HG03442 (cell line): ENCODE measurements around the gene TMEM132A.
"Not testable (repeated sequence)": the region's sequence is repeated elsewhere in the genome, so short reads cannot be mapped to it uniquely, and the experiment has no call there.

Experiments
- ATAC-seq: cut with Tn5 transposase; IDR thresholded peaks from one replicate; pipeline ENCODE4 v1.9.1; 2021; ENCODE audit warnings: mild to moderate bottlenecking, moderate library complexity; ENCODE audit not compliant: unreplicated experiment

TMEM132A gene

GRCh38 chr11:60952742-60953170 is 28.5 kb downstream of the TMEM132A start:
- no peak for ATAC-seq

- ATAC-seq, result no peak
These were observed 29.5 kb downstream of the TMEM132A start for GRCh38 chr11:60953781-60954180.

GRCh38 chr11:60954421-60954820 is 30.2 kb downstream of the TMEM132A start:
- no peak for ATAC-seq

- no peak for ATAC-seq
These were observed 31.3 kb downstream of the TMEM132A start for GRCh38 chr11:60955571-60955970.

- ATAC-seq, result no peak
These were observed 32.9 kb downstream of the TMEM132A start for GRCh38 chr11:60957188-60957587.

GRCh38 chr11:60959431-60959830 is 35.2 kb downstream of the TMEM132A start:
- ATAC-seq, result no peak

GRCh38 chr11:60960405-60960804 is 36.1 kb downstream of the TMEM132A start:
- ATAC-seq, result no peak

- no peak for ATAC-seq
These were observed 40.5 kb downstream of the TMEM132A start for GRCh38 chr11:60964801-60965200.

- ATAC-seq, result no peak
These were observed 42.6 kb downstream of the TMEM132A start for GRCh38 chr11:60966890-60967289.

GRCh38 chr11:60968223-60968622 is 44.0 kb downstream of the TMEM132A start:
- ATAC-seq, result no peak

GRCh38 chr11:60970369-60970774 is 46.1 kb downstream of the TMEM132A start:
- no peak for ATAC-seq

- ATAC-seq, result no peak
These were observed 46.6 kb downstream of the TMEM132A start for GRCh38 chr11:60970890-60971289.

GRCh38 chr11:60971520-60971919 is 47.3 kb downstream of the TMEM132A start, which contains the start of gene CD6:
Gene CD6 (plus strand): TSS chr11:60971680. CDS start chr11:60971866, 186 bp downstream.
- ATAC-seq, result no peak

GRCh38 chr11:60972182-60973030 is 48.1 kb downstream of the TMEM132A start:
- no peak for ATAC-seq

- no peak for ATAC-seq
These were observed 49.4 kb downstream of the TMEM132A start for GRCh38 chr11:60973699-60974098.

- ATAC-seq, result not testable (repeated sequence)
These were observed 50.1 kb downstream of the TMEM132A start for GRCh38 chr11:60974316-60974715.

- no peak for ATAC-seq
These were observed 50.5 kb downstream of the TMEM132A start for GRCh38 chr11:60974726-60975125.

- ATAC-seq, result no peak
These were observed 53.0 kb downstream of the TMEM132A start for GRCh38 chr11:60977224-60977623.

GRCh38 chr11:60977836-60978235 is 53.6 kb downstream of the TMEM132A start:
- no peak for ATAC-seq

- no peak for ATAC-seq
These were observed 54.5 kb downstream of the TMEM132A start for GRCh38 chr11:60978546-60979380.

GRCh38 chr11:60981515-60981914 is 57.3 kb downstream of the TMEM132A start:
- ATAC-seq, result no peak

- ATAC-seq, result no peak
These were observed 57.9 kb downstream of the TMEM132A start for GRCh38 chr11:60982184-60982583.
